Hindlimb muscle (tissue), 1 donor: Measurements from ENCODE around the gene ENPP7. TPM values are rescaled to one million over a fixed set of nuclear protein-coding genes. Genes with fewer than 3 reads are reported as not detected.
"Not testable (repeated sequence)": the region's sequence is repeated elsewhere in the genome, so short reads cannot be mapped to it uniquely, and the experiment has no call there.

ENCODE experiments used
- DNase-seq: peaks from one replicate; pipeline ENCODE4 v3.0.0-alpha.2; 2013
- polyA plus RNA-seq: library from polyadenylated mRNA; unstranded; fragments of 120-200 nt; gene quantifications from one replicate; pipeline ENCODE4 v1.2.1, GENCODE V29; 2013; ENCODE audit not compliant: insufficient read length

ENPP7 gene
- polyA plus RNA-seq, 1 donor: not detected

DNA sequence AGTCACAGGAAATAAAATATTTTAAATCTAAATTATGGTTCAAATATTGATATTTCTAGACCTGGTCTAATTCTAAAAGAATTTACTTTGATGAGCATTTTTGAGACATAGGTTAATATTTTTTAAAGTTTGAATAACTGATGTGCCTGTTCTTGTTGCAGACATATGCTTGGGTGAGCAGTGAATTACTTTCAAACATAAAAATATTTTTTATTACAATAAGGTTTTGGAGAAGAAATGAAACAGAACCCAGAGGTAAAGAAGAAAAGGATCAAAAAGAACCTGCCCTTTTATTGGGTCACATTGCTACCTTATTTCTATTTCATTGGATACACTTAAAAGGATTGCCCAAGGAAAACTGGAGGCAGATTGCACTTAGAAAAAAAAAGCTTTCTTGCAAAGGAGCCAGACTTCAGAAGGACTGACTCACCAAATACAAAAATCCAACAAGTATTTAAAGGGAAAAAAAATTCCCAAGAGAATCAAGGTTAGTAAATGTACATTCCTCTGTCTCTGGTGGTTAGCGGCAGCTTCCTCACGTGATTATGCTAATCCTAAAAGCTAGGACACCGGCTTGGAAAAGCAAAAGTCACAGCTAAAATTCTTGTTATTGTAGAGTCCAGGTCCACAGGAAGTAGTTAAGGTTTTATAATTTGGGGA, 18.5 kb downstream of the ENPP7 start:
- DNase-seq: no peak

DNA sequence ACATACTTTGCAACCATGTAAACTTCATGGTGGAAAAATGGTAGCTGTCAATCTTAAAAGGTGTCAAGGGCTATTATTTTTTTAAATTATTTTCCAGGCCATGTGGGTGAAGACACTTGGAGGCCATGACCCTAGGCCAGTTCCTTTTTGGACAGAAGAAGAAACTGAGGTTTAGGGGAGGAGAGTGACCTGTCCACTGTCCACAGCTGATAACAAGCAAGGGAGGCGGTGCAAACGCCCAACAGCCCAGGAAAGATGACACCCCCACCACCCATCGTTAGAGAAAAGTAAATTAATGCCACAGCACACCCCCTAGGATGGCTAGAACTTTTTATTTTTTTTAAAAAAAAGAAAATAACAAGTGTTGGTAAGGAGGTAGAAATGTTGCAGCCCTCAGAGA, 19.2 kb downstream of the ENPP7 start:
- no peak for DNase-seq

DNA sequence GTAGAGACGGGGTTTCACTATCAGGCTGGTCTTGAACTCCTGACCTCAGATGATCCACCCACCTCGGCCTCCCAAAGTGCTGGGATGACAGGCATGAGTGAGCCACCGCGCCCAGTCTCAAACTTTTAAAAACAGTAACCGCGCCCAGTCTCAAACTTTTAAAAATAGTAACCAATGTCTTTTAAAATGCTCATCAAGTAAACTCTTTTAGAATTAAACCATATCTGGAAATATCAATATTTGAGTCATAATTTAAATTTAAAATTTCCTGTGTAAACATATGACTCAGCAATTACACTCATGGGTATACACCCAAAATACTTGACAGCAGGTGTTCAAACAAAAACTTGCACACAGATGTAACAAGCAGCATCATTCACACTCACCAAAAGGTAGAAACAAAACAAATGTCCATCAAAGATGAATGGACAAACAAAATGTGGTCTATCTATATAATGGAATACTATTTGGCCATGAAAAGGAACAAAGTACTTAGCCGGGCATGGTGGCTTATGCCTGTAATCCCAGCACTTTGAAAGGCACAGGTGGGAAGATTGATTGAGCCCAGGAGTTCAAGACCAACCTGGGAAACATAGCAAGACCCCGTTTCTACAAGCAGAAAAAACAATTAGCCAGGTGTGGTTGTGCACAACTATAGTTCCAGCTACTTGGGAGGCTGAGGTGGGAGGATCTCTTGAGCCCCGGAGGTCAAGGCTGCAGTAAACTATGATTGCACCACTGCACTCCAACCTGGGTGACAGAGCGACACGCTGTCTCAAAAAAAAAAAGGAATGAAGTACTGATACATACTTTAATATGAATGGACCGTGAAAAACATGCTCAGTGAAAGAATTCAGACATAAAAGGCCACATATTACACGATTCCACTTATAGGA, 20.2 kb downstream of the ENPP7 start:
- no peak for DNase-seq

DNA sequence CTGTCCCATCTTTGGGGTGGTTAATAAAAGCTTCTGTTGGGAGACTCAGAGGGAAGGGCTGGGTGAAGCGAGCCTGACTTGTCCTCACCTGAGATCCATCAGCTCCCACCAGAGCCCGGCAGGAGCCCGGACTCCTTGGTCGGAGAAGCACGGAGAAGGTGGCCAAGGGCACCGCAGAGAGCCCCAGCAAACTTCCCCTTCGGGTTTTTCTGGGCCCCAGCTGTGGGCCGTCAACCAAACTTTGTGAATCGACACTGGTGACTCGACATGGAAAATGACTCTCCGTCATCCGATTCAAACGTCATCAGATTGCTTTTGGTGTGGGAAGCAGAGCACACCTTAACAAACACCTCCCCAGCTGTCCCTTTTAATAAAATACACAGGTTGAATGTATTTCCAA, 21.4 kb downstream of the ENPP7 start:
- no peak for DNase-seq

DNA sequence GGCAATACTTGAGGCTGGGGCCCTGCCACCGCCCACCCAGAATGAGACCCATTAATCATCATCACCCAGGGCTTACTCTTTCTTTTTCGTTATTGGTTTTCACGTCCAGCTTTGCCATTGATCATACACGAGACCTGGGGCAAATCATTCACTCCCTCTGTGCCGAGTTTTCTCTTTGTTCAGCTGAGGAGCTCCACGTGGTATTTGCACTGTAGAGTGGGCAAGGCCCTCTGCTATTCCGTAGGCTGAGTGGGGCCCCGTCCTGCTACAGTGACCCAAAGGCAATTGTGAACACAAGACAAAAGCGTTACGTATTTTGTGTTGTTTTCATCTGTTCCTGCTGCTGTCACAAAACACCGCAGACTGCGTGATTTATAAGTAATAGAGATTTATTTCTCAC, 23.6 kb downstream of the ENPP7 start:
- no peak for DNase-seq

DNA sequence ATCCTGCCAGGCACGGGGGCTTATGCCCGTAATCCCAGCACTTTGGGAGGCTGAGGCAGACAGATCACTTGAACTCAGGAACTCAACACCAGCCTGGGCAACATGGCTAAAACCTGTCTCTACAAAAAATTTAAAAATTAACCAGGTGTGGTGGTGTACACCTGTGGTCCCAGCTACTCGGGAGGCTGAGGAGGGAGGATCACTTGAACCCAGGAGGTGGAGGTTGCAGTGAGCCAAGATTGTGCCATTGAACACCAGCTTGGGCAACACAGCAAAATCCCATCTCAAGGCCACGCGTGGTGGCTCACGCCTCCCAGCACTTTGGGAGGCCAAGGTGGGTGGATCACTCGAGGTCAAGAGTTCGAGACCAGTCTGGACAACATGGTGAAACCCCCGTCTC, 24.2 kb downstream of the ENPP7 start:
- DNase-seq: not testable (repeated sequence)

DNA sequence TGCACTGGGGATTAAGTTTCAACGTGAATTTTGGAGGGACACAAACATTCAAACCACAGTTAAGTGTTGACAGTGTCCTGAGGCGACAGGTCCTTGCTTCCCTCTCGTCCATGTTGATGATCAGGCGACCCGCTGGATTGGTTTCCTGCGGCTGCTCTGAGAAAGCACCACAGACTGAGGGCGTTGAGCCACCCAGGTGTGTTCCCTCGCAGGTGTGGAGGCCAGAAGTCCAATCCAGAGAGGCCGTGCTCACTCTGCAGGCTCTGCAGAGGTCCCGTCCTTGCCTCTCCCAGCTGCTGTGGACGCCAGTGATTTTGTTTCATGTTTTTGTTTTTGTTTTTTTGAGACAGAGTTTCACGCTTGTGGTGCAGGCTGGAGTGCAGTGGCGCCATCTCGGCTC, 24.8 kb downstream of the ENPP7 start:
- DNase-seq: no peak

DNA sequence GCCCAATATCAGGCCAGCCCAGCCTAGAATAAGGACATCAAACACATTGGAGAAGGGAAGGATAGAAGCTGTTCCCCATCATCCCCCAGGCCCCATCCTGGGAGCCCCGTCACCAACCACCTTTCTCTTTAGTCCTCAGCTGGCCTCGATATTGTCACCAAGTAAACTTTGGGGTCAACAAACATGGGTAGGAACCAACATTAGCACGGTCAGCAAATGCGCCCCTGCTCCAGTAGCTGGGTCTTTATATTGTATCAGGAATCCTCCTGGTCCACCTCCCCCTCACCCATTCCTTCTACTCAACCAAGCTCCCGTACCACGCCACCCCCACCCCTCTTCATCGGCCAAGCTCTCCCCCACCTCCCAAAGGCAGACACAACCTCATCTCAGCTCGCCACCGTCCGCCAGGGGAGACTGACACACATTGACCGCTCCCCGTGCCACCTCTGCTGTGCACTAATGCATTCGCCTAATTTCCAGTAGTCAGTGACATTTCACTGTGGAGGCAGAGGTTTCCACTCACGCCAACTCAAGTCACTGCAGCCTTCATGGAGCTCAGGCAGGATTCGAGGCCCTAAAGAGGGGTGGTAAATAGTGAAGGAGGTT, 26.5 kb downstream of the ENPP7 start:
- DNase-seq: no peak

DNA sequence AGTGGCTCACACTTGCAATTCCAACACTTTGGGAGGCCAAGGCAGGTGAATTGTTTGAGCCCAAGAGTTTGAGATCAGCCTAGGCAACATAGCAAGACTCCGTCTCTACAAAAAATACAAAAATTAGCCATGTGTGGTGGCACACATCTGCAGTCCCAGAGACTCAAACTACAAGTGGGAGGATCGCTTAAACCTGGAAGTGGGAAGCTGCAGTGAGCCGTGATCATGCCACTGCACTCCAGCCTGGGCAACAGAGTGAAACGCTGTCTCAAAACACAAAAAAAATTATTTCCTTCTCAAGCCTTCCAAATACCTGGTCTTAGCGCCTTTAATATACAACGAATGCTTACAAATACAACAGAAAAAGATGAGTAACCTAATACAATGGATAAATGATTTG, 27.5 kb downstream of the ENPP7 start:
- no peak for DNase-seq

DNA sequence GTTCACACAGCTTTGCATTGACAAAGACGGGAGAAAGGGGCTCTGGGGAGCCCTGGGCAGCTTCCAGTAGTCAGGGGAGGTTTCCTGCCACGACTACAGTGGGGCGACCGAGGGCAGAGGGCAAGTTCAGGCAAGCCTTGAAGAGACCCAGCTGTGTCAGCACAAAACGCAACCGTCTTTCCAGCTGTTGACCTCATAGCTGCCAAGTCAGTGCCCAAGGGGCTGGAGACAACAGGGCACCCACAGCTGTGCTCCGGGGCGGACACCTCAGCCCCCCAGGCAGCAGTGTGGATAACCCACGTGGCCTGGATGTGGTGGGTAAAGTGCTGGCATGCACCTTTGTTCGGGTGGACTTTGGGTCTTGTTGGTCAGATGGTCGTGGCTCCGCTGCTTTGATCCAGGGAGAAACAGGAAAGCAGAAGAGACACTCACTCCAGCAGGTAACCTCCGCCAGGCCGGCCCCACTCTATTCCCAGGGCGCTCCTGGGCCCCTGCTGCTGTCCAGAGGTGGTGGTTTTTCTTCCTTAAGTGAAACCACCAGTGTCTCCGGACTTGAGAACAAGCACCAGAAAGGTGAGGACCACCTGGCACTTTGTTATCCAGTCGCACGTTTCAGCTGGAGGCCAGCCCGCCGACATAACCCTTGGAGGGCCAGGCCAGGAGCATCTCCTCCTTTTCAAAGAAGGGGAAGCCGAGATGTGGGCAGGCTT, 29.6 kb downstream of the ENPP7 start:
- DNase-seq: no peak

DNA sequence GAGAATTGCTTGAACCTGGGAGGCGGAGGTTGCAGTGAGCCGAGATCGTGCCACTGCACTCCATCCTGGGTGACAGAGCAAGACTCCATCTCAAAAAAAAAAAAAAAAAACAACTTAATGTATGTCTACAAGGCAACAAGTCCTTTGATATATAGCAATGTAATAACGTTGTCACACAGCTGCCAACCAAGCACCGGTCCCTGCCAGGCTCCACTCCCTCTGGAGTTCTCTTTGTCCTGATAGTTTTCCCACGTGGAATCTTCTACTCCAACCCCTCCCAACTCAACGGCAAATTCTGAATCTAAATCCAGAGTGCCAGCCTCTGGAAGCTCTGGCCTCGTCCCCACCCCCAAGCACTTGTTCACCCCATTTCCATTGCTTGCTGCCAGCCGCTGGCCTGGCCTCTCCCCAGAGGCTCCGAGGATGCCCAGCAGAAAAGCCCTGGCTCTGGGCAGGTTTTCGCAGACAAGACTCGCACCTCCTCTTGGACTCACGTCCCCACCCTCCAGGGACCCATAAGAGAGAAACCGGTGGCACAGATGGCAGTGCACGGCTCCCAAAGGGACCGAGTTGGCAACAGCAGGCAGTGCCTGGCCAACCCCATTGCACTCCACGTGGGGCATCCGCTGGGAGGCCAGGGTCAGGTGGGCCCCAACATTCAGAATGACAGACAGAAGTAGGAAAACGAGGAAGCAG, 31.3 kb downstream of the ENPP7 start:
- DNase-seq: no peak

DNA sequence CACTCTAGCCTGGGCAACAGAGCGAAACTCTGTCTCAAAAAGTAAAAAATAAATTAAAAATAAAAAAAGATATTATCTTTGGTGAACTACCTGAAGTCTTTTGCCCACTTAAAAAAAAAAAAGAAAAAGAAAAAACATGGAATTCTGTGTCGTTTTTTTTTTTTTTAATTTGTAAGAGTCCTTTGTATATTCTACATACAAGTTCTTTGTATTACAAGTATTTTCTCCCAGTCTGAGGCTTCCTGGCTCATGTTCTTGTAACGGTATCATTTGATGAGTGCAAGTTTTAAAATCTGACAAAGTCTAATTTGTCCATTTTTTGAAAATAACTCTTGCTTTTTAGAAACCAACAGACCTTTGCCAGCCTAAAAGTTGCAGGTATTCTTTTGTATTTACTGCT, 35.0 kb downstream of the ENPP7 start:
- DNase-seq: no peak

DNA sequence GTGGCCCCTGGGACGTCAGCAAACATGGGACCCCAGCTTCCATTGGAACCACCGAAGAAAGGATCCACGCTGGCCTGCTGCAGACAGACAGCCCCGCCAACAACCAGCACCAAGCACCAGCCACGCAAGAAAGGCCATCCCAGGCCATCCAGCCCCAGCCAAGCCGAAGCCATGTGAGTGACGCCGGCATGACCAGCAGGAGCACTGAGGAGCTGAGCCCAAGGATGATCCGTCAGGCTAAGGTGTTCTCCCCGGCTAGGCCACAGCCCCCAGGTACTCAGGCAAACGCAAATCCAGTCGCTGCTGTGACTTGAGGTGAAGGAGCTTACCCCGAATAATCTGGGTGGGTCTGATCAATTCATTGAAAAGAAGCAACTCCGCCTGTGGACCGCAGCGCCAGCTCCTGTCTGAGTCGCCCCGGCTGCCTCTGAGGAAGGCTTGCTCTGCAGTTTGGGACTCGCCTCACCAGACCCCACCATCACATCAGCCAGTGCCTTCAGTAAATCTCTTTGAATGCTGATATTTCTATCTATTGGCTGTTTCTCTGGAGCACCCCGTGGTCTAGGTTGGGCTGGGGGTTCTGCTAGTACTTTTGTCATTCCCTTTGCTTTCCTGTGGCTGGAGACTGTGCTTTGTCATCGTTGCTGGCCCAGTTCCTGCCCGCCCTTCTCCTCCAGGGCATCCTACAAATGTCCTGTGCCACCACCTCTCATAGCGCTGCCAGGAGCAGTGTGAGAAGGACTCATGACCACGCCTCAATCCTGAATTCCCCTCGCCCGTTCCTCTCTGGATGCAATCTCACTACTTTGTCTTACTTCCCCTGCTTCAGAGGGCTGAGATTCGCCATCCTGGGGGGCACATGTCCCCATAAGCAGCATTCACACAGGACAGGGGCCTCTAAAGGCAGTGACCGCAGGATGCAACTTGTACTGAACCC, 39.1 kb downstream of the ENPP7 start:
- no peak for DNase-seq

DNA sequence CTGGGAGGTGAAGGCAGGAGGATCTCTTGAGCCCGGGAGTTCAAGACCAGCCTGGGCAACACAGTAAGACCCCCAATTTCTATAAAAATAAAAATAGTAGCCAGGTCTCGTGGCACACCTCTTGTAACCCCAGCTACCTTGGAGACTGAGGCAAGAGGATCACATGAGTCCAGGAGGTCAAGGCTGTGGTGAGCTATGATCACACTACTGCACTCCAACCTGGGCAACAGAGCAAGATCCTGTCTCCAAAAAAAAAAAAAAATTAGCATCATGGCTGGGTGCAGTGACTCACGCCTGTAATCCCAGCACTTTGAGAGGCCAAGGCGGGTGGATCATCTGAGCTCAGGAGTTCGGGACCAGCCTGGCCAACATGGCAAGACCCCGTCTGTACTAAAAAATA, 40.5 kb downstream of the ENPP7 start:
- no peak for DNase-seq

DNA sequence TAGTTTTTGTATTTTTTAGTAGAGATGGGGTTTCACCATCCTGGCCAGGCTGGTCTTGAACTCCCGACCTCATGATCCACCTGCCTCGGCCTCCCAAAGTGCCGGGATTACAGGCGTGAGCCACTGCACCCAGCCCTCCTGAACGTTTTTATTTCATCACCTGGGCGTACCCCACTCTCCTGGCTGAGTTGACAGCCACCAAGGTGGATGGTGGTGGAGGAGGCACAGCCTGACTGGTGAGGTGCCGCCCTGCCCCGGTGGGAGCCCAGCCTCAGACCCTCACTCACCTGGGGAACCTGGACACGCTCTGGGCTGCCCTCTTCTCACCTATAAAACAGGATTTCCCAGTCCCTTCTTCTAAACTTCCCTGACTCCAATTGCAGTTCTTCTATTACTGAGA, 42.0 kb downstream of the ENPP7 start:
- not testable (repeated sequence) for DNase-seq

DNA sequence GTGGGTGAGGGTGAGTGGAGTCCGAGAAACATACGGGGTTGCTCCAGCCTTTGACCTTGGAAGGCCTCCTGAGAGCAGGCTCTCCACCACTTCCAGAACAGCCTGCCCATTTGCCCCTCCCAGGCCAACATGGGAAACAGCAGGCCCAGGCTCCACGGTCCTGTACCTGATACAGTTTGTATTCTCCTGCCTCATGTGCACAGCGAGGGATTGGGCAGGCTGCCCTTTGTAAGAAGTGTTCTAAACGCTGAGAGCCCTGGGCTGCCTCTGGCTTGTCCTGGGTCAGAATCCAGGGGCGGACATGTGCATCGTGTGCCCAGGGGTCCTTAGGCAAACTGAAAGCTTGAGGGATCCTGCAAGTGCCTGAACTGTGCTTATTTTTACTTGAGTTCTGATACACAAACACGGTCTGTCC, 43.8 kb downstream of the ENPP7 start:
- DNase-seq: no peak

DNA sequence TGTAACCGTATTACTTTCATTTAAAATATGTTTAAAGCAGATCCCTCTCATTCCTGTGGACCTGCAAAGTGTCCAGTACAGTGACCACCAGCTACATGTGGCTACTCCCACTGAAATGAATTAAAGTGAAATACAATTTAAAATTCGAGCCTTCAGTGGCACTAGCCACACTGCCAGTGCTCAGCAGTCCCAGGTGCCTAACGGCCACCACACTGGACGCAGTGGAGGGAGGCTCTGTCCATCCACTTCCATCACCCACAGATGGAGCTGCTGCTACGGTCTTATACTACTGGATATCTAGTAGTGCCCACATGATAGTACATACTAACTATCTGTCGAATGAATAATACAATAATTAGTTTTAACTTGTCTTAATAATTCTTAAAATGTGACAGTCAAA, 44.9 kb downstream of the ENPP7 start:
- DNase-seq: no peak

DNA sequence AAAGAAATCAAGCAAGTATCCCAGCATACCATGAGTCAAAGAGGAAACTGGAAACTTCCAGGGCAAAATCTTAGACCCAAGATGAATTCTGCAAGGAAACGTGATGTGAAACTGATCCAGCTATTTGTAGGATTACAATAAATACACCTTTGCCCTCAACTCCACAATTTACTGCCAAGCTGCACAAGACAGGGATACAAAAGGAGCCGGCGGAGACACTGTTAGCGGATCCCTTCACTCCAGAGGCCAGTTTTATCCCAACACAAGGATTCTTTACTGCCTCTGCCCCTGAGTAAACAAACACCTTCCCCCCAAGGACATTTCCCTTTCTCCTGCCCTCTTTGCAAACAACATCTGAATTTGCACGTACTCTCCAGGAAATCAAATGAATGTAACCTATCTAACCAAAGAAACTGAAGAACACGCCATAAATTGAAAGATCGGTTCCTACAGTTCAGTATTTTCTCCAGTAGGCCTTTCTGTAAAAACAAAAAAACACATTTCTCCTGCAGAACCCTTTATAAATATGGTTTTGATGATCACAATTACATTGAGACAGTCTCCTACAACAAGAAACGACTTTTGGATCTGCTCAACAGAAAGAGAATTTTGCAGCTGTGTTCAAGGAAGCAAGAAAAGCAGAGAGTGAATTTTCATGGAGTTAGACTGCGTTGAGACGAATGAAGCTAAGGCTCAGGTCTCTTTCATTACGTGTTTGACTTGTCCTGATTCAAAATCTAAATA, 45.8 kb downstream of the ENPP7 start:
- no peak for DNase-seq

DNA sequence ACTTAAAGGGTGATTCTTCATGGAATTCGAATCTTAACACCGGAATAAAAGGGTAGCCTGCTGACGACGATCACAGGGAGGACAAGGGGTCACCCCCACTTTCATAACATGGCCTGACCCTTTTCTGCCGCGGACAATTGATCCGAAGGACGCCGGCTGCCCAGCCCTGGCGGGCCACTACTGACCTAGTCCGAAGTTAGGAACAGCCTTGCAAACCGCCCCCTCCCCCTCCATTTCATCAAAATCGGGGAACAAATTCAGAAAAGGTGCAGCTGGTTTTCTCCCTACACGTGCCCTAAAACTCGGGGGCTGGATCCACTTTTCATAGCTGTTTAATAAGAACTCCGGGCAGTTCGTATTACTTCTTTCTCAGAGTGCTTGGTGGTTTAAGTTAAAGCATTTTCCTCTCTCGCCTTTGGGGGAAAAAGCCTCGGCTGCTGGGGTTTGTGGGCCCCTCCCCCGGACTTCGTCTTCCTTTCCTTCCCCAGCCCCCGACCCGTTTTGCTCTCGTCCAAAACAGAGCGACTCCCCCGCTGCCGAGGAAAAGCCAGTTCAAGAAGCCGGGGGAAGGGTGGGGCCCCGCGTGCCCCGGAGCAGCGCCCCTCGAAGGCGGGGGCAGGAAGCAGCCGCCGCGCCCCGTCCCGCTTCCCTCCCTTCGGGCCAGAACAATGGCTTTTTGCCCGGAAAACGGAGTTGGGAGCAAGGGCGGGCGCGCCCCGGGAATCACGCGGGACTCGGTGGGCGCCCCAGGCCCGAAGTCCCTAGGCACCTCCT, 46.6 kb downstream of the ENPP7 start:
- no peak for DNase-seq
